ENCODE results near the gene LAMTOR2. TPM values are rescaled to one million over a fixed set of nuclear protein-coding genes. Genes with fewer than 3 reads are reported as not detected.

The LAMTOR2 gene
- total RNA-seq, 1 donor from 2014 or later, result 29.4 TPM

DNA sequence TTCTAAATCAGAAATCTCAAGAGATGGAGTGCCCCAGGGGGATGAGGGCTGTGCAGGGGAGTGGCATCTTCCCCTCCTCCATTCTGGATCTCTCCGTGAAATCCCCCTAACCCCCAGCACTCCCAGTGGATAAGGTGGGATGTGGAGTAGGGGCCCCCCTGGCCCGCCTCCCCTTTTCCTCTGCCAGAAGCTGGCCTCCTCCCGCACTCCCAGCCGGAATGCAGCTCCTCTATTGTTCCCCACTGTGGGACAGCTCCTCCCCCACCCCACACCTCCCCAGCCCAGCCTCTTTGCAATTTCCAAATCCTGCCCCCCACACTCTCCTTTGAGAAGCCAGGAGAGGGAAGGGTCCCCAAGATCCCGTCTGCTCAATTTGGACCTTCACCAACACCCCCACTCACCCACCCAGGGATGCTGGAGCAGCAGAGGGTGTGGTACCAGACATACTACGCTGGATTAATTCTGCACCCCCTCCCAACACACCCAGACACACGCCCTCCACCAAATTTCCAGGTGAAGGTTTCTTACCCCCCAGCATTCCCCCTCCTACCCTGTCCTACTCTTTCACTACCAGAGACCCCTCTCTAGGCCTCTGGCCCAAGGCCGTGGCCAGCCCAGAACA lies 25.8 kb downstream of the LAMTOR2 start:
- Mint-ChIP-seq H3K27me3 (ENCODE audit: insufficient read depth, low read depth) (peaks cover 9% of the 10 kb centered on the region), H3K36me3 (peaks cover 27% of the 10 kb centered on the region), H3K4me1 (peaks cover 67% of the 10 kb centered on the region), H3K9me3 (no peaks in the 10 kb centered on the region), H3K27ac (peak overlapping the region; percentile 99), H3K4me3 (peak overlapping the region; percentile 99)
- Histone ChIP-seq H3K36me3 (no peaks in the 10 kb centered on the region), H3F3A (ENCODE audit: low read depth) (peaks cover 94% of the 10 kb centered on the region), H2AFZ (replicated peaks) (no peak overlapping the region), H3K4me3 (peak overlapping the region; percentile 99), H3K27ac (peak overlapping the region; percentile 99), H3K4me1 (peaks cover 61% of the 10 kb centered on the region), H3K79me2 (ENCODE audit: low read depth) (peaks cover 93% of the 10 kb centered on the region), H3K27me3 (no peaks in the 10 kb centered on the region), H3K4me2 (peak overlapping the region; percentile 97), H3K9me3 (ENCODE audit: low read depth) (no peaks in the 10 kb centered on the region), H3K9ac (peak overlapping the region; percentile 94), H4K20me1 (ENCODE audit: low read depth) (peaks cover 81% of the 10 kb centered on the region)
- peak; percentile 67 for DNase-seq (ENCODE audit: low spot score)
- TF ChIP-seq, protein P1, sequence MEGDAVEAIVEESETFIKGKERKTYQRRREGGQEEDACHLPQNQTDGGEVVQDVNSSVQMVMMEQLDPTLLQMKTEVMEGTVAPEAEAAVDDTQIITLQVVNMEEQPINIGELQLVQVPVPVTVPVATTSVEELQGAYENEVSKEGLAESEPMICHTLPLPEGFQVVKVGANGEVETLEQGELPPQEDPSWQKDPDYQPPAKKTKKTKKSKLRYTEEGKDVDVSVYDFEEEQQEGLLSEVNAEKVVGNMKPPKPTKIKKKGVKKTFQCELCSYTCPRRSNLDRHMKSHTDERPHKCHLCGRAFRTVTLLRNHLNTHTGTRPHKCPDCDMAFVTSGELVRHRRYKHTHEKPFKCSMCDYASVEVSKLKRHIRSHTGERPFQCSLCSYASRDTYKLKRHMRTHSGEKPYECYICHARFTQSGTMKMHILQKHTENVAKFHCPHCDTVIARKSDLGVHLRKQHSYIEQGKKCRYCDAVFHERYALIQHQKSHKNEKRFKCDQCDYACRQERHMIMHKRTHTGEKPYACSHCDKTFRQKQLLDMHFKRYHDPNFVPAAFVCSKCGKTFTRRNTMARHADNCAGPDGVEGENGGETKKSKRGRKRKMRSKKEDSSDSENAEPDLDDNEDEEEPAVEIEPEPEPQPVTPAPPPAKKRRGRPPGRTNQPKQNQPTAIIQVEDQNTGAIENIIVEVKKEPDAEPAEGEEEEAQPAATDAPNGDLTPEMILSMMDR (IDR thresholded peaks at IDR 0.05), result no peak
- TF ChIP-seq EZH2 (IDR thresholded peaks at IDR 0.05) (no peak), EZH2phosphoT487 (IDR thresholded peaks at IDR 0.05) (no peak)

GRCh38 chr1:156080863-156081179 lies 26.2 kb downstream of the LAMTOR2 start:
- Histone ChIP-seq H3F3A (ENCODE audit: low read depth) (peaks cover 94% of the 10 kb centered on the region), H3K27me3 (no peaks in the 10 kb centered on the region)

GRCh38 chr1:156081180-156081916 lies 26.8 kb downstream of the LAMTOR2 start:
- Mint-ChIP-seq H3K27ac (peak overlapping the region; percentile 99), H3K9me3 (no peaks in the 10 kb centered on the region), H3K27me3 (ENCODE audit: insufficient read depth, low read depth) (peaks cover 9% of the 10 kb centered on the region), H3K4me1 (peaks cover 67% of the 10 kb centered on the region), H3K4me3 (peak overlapping the region; percentile 99), H3K36me3 (peaks cover 19% of the 10 kb centered on the region)
- Histone ChIP-seq H3K27me3 (no peaks in the 10 kb centered on the region), H3K4me1 (peaks cover 61% of the 10 kb centered on the region), H3K36me3 (no peaks in the 10 kb centered on the region), H3F3A (ENCODE audit: low read depth) (peaks cover 94% of the 10 kb centered on the region), H2AFZ (replicated peaks) (no peak overlapping the region), H4K20me1 (ENCODE audit: low read depth) (peaks cover 81% of the 10 kb centered on the region), H3K9me3 (ENCODE audit: low read depth) (no peaks in the 10 kb centered on the region), H3K9ac (peak overlapping the region; percentile 94), H3K79me2 (ENCODE audit: low read depth) (peaks cover 93% of the 10 kb centered on the region), H3K27ac (peak overlapping the region; percentile 99), H3K4me2 (peak overlapping the region; percentile 99), H3K4me3 (peak overlapping the region; percentile 99)
- DNase-seq (ENCODE audit: low spot score), result peak; percentile 72
- TF ChIP-seq, protein P1 (IDR thresholded peaks at IDR 0.05), result no peak
- TF ChIP-seq EZH2 (IDR thresholded peaks at IDR 0.05) (no peak), EZH2phosphoT487 (IDR thresholded peaks at IDR 0.05) (no peak)

More at GRCh38 chr1:156080863-156081179, 26.2 kb downstream of the LAMTOR2 start:
- peak overlapping the region; percentile 99 for H3K27ac ChIP-seq
- TF ChIP-seq, protein P1 (IDR thresholded peaks at IDR 0.05), result no peak
- TF ChIP-seq EZH2 (IDR thresholded peaks at IDR 0.05) (no peak), EZH2phosphoT487 (IDR thresholded peaks at IDR 0.05) (no peak)
- peak overlapping the region; percentile 97 for H3K4me2 ChIP-seq
- H3K9me3 ChIP-seq (ENCODE audit: low read depth), result no peaks in the 10 kb centered on the region
- H2AFZ ChIP-seq (replicated peaks), result no peak overlapping the region
- H3K36me3 ChIP-seq, result no peaks in the 10 kb centered on the region
- peak overlapping the region; percentile 99 for H3K27ac Mint-ChIP-seq
- H3K27me3 Mint-ChIP-seq (ENCODE audit: insufficient read depth, low read depth), result peaks cover 9% of the 10 kb centered on the region
- peaks cover 67% of the 10 kb centered on the region for H3K4me1 Mint-ChIP-seq
- peak overlapping the region; percentile 99 for H3K4me3 Mint-ChIP-seq
- no peaks in the 10 kb centered on the region for H3K9me3 Mint-ChIP-seq
- H3K36me3 Mint-ChIP-seq, result peaks cover 22% of the 10 kb centered on the region
- peaks cover 93% of the 10 kb centered on the region for H3K79me2 ChIP-seq (ENCODE audit: low read depth)
- H3K4me3 ChIP-seq, result peak overlapping the region; percentile 99
- H3K9ac ChIP-seq, result peak overlapping the region; percentile 94
- peaks cover 81% of the 10 kb centered on the region for H4K20me1 ChIP-seq (ENCODE audit: low read depth)
- peaks cover 61% of the 10 kb centered on the region for H3K4me1 ChIP-seq
- peak; percentile 47 for DNase-seq (ENCODE audit: low spot score)

Measured in neural progenitor cell (in vitro differentiated cells).